NCI-H2227 (cell line): ENCODE results near the gene MGRN1.

ENCODE experiments used
- DNase-seq: peaks from one replicate; lab custom pipeline; 2025; ENCODE audit not compliant: unreplicated experiment; lab: John Stamatoyannopoulos, UW

MGRN1 gene

DNA sequence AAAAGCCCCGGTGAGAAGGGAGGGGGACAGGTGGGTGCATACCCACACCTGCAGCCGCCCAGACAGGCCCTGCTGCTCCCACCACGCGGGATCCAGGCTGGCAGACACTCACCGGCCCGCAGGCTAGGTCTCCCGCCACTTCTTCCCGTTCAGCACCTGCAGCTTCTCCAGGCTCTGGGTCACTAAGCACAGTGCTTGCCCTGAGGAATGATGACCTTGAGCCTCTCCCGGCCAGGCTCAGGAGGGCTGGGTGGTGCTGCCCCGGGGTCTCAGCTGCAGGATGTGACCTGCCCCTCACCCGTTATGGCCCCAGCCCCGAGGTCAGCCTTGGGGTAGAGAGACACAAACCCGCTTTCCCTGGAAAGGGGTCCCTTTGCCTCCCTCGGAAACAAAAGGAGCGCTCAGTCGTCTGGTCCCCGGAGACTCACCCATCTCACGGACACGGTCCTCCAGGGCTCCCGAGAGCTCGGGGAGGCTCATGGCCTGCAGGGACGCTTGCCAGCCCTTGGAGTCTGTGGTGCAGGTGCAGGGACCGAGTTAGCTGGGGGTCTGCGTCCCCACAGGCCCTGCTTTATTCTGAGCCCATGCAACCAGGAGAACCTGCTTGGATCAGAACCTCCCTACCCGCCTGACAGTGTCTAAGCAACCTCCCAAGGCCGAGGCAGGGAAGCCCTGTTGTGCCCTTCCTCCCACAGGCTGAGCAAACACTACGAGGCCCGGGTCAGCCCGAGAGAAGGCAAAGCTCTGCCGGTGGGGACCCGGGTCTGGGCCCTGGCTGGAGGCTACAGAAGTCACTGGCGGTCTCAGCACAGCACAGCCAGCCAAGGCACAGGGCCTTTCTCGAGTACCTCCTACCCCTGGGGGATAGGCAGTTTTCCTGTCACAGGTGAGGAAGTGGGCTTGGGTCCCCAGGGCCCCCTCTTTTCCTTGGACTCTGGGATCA, 72.5 kb downstream of the MGRN1 start:
- no peak for DNase-seq

GRCh38 chr16:4697848-4698291, 73.2 kb downstream of the MGRN1 start:
- no peak for DNase-seq

- DNase-seq: no peak
Observed at GRCh38 chr16:4698321-4699045, 73.9 kb downstream of the MGRN1 start.

DNA sequence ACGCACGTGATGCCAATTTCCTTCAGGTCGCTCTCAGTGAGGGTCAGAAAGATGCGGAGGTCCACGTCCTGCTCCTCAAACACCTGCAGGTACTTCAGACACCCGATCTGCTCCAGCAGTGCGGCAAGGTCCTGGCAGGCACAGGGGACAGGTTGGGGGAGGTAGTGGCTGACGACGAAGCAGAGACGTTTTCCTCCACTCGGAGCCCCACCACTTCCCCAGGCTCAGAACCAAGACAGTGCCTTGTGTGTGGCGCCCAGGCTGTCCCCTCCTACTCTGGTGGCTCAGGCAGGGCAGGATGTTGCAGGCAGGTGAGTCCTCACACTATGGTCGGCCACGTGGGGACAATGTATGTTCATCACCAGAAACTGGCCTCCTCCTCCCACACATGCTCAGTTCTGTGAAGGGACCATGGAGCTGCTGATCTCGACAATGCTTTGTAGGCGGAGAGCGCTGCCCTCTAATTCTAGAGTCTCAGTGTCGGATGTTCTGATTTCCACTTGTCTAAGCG, 74.5 kb downstream of the MGRN1 start:
- no peak for DNase-seq

DNA sequence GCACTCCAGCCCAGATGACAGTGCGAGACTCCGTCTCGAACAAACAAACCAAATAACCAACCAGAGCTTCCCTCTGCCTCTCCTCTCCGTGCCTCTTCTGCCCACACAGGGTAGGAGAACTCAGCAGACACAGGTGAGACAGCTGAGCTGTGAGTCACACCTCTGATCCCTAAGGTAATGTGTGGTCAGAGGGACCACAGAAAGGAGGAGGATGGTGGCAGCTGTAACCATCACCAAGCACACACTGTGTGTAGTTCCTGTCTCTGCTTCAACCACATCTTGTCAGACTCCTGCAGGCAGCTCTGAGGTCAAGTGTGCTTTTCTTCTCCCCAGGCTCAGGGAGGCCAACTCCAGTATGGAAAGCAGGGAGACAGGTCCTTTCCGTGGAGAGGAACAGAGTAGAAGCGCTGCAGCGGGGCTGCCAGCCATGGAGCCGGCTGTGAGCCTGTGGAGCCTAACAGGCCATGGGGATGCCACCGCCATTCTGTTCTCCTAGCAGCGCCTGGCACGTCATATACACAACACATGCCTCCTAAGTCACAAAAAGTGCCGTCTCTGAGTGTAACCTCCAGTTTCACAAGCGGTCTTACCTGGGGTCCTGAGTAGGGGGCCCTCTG, 75.9 kb downstream of the MGRN1 start:
- DNase-seq: no peak

DNA sequence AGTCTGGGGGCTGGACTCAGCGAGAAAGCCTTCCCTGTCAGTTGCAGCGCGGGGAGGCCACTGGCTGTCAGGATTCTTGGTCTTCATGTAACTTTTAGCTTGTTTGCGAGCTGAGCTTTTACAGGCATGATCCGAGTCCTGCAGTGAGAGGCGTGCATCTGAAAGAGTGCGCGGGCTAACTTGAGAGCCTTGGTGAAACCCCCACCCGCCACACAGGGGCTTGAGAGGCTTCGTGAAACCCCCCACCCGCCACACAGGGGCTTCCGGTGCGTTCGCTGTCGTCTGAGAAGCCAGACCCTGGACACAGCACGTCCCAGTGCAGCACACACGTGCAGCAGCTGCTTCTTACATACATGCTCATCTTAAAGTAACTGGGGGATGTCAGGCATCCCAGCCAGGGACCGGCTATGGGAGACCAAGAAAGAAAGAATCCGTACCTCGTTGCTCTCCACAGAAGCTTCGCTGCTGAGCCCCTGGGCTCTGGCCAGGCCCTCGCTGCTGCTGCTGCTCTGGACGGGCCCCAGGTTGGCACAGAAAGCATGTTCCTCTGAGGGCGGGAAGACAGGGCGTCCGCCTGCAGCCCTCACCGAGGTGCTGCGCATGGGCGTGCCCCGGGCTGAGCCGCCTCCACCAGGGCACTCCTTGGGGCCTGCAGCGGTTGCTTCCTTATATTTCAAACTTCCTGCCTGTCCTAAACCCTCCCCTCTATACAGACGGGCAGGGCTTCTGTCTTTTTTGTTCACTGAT, 76.5 kb downstream of the MGRN1 start:
- DNase-seq: no peak

DNA sequence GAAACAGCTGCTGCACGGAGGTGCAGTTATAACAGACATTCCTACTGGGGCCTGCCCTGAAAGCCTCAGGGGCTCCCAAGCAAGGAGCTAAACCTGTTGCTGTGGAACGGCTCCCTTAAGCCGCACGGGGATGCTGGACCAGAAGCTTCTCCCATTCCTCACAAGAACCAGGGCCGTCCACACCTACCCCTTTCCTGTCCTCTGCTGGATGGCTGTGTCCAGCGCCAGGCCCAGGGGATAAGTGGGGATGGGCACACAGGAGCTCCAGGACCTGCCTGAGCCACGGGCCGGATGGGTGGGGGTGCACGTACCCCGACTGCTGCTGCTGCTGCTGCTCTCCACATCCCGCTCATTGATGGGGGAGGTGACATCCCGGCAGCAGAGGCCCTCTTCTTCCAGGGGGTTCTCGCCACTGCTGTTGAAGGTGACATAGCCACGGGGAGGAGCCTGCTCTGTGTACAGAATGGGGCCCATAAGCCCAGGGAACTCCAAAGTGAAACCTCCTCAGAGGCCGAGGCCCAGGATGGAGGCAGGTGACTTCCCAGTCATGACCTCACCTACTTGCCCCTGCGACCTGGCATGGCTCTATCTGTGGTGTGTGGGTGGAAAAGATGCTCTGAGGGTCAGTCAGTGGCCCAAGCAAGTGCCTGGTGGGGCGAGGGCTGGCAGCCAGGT, 77.3 kb downstream of the MGRN1 start:
- DNase-seq: no peak

DNA sequence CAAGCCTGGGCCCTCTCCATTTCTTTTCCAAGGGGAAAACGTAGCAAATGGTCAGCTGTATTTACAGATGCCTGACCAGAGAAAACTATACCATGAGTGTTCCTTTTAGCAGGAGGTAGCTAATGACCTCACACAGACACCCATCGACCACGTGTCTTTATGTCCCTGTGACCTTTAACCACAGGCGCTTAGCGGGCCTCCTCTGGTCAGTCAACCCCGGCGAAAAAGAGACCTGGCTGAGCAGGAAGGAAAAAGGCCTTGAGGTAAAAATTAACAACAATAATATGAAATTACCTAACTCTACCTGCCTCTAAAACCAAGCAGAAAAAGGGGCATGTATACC, 77.8 kb downstream of the MGRN1 start:
- no peak for DNase-seq

DNA sequence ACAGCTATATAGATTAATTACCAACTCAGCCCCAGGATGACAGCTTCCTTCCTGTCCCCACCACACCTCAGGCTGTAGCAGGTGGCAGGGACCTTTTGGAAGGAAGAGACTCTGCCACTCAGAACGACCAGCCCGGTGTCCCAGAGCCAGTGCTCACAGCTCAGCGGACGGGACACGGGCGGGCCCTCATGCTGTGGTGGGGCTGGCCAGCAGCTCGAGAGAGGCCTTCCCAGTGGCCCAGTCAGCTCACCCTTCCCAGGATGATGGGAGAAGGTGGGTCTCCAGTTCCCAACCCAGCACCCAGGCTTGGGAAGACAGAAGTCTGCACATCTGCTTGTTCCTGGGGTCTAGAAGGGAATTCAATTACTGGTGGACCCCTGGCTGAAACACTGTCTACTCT, 79.3 kb downstream of the MGRN1 start:
- DNase-seq: no peak

GRCh38 chr16:4704491-4704890, 79.9 kb downstream of the MGRN1 start:
- DNase-seq: no peak

- no peak for DNase-seq
Observed at GRCh38 chr16:4704913-4705312, 80.3 kb downstream of the MGRN1 start.

DNA sequence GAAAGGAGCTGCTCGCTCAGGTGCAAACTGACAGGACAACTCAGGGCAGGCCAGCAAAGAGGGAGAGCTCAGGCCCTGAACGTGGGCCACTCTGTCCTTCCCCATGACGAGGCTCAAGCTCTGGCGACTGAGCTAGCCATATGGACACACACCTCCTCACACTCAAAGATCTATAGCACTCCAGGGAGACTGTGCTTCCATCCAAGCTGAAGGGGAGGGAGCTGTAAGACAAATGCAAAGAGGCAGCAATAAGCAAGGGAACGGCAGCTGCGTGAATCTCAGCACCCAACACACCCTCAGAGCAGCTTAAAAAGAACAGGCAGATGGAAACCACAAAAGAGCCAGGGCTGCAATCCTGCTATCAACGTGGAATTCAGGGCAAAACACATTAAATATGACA, 82.2 kb downstream of the MGRN1 start:
- no peak for DNase-seq

DNA sequence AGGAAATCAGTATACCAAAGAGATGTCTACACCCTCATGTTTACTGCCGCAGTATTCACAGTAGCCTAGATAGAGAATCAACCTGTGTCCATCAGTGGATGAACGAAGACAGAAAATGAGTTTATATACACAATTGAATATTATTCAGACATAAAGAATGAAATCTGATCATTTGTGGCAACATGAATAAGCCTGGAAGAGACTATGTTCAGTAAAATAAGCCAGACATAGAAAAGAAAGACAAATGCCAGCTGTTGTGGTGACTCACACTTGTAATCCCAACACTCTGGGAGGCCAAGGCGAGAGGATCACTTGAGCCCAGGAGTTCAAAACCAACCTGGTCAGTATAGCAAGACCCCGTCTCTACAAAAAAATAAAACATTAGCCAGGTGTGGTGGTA, 84.9 kb downstream of the MGRN1 start:
- no peak for DNase-seq

GRCh38 chr16:4713663-4714501, 89.3 kb downstream of the MGRN1 start:
- no peak for DNase-seq

DNA sequence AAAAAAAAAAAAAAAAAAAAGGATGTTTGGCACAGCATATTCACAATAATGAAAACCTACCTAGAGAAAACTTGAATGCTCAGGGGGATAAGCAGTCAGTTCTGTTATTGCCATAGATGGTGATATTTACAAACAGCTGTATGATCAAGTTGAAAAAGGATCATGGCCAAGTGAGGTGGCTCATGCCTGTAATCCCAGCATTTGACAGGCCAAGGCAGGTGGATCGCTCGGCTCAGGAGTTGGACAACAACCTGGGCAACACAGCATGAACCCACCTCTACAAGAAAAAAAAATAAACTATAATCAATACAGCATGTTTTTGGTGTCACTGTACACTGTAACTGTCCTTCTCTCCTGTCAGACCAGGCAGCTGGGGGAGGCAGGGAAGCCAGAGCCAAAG, 90.4 kb downstream of the MGRN1 start:
- DNase-seq: no peak

- DNase-seq: no peak
Observed at GRCh38 chr16:4718466-4718865, 93.8 kb downstream of the MGRN1 start.

DNA sequence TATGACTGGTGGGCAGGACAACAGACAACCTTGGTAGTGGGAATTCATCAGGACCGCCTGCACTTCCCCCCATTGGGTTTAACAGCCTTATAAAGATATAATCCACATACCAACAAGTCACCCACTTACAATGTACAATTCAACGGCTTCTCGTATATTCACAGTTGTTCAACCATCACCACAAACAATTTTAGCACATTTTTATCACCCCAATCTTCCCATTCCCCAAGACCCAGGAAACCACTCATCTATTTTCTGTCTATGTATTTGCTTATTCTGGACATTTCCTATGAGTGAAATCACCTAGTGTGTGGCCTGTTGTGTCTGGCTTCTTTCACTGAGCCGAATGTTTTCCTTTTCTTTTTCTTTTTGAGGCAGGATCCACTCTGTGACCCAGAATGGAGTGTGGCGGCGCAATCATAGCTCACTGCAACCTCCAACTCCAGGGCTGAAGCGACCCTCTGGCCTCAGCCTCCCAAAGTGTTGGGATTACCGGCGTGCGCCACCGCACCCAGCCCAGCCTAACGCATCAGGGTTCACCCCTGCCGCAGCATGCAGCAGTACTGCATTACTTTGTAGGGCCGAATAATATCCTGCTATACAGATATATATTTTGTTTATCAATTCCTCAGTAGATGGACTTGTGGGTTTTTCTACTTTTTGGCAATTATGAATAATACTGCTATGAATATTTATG, 98.6 kb downstream of the MGRN1 start:
- no peak for DNase-seq

DNA sequence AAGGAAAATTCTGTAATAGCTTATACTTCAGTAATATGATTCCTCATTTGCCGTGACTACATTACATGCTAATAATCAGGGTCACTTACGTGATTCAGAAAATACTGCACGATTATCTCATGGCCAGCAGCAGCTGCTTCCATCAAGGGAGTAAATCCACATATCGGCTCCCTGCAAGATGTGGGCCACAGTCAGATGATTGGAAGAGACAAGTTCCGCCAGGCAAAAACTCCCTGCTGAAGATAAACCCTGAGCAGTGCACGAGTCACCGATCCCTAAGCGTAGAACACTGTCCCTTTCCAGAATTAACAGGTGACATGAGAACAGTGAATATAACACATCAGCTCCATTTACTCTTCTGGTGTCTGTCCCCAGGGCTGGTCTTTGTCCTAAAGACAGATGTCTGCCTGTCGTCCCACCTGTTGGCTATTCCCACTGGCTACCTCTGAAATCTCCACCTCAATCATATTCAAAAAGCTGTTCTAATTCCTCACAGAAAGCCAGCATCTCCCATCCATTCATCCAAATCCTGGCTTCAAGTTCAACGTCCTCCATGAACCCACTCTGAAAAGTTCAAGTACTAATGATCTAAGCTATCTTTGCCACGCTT, 100.1 kb downstream of the MGRN1 start:
- DNase-seq: no peak

DNA sequence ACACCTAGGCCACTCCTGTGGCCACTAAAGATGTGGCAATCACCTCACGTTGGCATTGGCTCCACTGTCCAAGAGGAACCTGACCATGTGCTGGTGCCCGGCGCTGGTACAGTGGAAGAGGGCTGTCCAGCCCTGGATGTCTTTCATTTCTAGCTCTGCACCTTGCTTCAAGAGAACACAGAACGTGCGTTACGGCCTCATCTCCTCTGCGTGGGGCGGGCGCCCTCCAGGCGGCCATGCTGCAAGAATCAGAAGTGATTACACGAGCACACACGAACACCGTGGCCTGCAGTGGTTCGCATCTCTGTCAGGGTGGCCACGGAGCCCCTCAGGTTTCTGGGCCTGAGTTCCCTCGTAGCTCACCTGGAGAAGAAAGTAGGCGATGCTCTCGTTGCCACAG, 102.0 kb downstream of the MGRN1 start:
- DNase-seq: no peak
